SKM-1 (cell line): ENCODE measurements around the gene RITA1.

Source experiments
- DNase-seq: peaks from one replicate; lab custom pipeline; 2025; ENCODE audit not compliant: unreplicated experiment; lab: John Stamatoyannopoulos, UW

The RITA1 gene

DNA sequence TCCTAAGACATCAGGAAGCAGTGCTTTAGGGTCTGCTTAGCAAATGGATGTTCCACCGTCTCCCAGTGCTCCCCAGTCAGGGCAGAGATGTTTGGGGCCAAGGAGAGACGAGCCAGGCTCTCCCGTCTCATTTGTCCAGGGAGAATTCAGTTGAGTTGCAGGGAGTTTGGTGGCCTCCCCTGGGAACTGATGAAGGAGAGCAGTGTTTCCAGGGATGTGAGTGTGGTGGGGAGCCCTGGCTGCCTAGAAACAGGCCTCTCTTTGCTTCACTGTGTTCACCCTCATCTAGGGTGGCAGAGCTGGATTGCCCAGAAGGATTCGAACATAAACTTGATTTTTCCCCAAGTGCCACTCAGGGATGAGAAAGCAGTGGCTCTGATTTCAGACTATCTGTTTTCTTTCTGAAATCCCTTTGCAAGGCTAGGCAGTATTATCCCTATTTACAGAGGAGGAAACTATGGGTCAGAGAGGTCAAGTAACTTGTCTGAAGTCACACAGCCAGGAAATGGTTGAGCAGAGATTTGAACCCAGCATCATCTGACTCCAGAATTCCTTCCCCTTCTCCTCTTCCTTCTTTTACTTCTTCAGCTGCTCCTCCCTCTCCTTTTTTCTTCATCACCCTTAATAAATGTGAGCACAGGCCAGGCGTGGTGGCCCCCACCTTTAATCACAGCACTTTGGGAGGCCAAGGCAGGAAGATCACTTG, 42.3 kb downstream of the RITA1 start:
- DNase-seq, result no peak

DNA sequence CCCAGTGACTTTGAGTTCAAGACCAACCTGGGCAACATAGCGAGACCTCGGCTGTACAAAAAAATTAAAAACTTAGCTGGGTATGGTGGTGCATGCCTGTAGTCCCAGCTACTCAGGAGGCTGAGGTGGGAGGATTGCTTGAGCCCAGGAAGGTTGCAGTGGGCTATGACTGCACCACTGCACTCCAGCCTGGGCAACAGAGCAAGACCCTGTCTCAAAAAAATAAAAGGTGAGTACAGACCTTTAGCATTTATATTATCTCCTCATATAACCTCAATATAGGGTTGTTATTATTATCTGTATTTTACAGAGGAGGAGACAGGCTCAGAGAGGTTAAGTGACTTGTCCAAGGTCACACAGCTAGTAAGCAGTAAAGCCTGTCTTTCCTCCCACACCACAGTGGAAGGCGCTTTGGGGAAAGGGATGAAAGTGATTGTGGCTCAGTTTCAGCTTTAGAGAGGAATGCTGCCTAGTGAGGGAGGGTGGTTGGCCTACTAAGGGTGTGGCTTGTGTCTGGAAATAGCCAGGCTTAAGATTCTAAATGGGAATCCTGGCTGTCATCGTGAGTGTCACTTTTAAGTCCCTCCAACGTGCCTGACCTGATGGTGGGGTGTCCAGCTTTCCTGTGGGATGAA, 43.0 kb downstream of the RITA1 start:
- DNase-seq, result no peak

DNA sequence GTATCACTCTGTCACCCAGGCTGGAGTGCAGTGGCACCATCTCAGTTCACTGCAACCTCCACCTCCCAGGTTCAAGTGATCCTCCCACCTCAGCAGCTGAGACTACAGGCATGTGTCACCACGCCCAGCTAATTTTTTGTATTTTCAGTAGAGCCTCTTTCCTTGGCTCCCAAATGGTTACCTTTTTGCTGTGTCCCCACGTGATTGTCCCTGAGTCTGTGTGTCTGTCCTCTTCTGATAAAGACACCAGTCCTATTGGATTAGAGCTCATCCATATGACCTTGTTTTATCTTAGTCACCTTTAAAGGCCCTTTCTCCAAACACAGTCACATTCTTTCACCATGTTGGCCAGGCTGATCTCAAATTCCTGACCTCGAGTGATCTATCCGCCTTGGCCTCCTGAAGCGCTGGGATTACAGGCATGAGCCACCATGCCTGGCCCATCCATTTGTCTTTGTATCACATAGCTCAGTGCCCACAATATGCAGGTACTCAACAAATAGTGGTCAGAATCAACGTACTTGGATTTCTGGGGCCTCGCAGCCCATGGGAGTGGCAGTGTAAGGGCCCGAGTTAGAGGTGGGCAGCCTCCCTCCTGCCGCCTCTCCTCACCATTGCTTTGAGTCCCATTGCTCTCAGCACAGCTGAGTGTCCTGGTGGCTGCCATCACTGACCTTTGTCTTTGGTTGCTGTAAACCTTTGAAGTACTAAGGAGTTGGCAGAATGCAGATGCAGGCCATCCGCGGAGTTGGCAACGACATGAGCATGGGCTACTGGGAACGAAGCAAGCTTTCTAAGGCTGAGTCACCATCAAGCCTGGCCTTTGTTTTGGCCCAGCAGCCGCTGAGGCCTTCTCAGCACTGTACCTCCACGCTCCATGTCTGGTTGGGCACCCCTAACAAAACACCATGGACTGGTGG, 45.1 kb downstream of the RITA1 start:
- DNase-seq, result no peak

DNA sequence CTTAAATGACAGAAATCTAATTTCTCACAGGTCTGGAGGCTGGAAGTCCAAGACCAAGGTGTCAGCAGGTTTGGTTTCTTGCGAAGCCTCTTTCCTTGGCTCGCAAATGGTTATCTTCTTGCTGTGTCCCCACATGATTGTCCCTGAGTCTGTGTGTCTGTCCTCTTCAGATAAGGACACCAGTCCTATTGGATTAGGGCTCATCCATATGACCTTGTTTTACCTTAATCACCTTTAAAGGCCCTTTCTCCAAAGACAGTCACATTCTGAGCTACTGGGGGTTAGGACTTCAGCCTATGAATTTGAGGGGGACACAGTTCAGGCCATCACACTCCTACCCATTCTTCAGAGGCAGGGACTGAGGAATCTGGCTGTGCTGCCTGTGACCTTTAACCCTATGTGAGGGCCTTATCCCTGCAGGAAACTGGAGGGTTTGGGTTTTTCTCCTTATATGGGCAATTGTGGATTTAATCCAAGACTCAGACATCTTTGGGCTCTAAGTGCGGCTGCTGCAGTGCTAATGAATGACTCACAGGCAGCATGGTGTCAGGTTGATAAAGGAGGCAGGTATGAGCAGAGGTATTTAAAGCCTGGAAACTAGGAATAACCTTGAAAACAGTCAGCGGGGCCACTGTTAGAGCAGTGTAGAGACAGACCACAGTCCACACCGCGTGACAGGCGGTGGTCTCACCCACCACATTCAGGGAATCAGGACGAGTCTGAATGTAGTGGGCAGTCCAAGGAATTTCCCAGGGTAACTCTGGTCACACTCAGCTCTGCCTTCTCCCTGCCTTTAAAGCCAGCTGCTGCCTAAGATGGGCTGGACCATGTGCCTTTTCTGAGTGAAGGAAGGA, 45.9 kb downstream of the RITA1 start:
- DNase-seq, result no peak

DNA sequence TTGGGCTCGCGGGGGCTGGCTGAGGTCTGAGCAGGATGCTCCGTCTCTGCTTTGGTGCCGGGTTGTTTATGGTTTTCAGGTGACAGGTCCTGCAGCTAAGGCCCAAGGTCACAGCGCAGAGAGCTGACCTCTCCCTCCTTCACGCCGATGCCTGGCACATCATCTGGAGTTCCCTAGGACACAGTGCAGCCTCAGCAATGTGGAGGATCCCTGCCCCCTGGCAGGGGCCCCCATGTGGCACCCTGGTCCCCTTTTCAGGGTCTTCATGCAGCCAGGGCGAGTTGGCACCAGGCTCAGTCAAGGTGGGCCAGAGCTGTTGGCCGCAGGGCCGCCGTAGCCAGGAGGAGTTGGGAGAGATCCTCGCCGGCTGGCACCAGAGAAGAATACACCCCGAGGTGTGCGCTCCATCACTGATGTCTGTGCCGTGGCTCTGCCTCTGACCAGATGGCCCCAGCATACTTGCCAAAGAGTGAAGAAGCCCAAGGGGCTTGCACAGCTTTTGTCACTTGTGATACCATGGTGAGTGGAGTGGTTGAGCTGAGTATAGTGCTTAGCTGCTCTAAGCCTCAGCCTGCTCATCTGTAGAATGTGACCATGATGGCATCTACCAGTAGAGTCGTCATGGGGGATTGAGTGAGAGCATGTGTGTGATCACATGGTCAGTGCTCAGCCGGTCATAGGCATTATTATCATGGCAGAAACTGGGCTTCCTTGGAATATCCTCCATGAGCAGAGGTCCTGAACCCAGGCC, 46.7 kb downstream of the RITA1 start:
- DNase-seq, result no peak

DNA sequence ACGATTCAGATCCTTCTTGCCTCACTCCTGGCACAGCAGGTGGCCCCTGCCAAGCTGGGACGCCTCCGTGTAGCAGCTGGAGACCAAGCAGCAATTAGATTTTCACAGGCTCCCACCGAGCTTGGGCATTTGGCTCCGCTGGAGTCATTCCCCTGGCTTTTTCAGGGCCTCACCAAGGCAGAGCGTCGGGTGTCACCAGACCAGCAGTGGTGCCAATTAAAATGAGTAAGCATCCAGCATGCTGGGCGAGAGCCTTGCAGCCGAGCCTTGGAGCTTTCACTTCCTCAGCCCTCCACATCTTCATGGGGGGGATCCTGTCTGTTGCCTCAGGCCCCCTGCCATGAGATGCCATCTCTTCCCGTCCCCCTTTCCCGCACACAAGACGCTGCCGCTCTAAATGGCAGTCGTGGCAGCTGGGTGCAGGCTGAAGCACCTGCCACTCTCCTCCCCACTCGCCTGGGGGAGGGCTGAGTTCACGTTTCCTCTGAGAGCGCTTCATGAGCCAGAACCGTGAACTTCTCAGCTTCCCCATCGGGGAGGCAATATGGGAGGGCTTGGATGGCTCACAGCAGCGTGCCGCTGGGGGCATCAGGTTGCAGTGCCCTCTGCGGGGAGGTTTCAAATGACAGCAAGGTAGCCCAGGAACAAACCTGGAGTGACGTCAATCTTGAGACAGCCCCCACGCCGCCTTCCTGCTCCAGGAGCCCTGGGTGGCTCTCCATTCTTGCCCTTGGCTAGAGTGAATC, 47.5 kb downstream of the RITA1 start:
- no peak for DNase-seq

DNA sequence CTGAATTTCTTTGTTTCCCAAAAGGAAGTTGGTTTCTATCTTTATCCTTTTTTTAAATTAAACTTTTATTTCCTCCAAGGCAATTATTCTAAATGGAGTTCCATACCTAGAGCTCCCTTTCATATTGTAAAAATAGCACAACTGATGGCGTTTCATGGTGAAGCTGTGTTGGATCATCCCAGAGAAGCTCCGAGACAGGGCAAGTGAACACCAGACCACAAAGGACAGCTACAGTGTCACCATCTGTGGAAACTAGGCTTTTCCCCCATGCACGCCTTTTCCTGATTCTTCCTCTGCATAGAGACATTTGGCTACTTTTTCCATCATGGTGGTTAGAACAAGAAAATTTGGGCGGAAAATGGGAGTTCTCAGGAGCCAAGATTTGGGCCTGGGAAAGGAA, 48.4 kb downstream of the RITA1 start:
- DNase-seq, result no peak

DNA sequence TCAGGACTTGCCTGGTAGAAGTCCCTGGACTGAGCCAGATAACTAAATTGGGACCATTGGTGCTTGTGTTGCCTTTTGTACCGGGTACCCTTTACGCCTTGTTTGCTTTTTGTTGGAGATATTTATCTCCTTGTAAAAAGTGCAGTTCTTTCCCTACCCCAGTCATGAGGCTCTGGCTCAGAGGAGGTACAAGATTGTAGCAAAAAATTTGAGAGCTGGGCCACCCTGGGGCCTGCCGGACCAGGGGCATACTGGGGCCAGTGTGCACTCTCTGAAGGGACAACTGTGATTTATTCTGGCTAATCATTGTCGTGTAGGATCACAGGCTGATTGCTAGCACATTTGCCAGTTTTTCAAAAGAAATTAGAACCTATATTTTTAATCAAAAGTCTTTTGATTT, 49.0 kb downstream of the RITA1 start:
- no peak for DNase-seq

DNA sequence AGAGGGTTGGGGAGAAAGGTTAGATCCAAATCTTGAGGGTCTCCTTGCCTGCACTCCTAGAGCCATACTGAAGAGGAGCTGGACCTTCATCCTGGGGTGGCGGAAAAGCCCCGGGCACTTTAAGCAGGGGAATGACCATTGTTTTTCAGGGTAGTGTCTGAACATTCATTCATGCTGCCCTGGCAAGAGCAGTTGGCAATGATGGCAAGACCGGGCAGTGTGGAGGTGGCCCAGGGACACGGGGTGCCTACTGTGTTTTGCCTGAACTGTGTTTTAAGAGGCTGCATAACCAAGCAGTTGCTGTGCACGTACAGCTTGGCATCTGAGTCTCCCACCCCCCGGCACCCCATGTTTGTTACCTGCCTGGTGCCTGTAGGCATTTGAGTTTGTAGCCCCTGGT, 50.5 kb downstream of the RITA1 start:
- no peak for DNase-seq

DNA sequence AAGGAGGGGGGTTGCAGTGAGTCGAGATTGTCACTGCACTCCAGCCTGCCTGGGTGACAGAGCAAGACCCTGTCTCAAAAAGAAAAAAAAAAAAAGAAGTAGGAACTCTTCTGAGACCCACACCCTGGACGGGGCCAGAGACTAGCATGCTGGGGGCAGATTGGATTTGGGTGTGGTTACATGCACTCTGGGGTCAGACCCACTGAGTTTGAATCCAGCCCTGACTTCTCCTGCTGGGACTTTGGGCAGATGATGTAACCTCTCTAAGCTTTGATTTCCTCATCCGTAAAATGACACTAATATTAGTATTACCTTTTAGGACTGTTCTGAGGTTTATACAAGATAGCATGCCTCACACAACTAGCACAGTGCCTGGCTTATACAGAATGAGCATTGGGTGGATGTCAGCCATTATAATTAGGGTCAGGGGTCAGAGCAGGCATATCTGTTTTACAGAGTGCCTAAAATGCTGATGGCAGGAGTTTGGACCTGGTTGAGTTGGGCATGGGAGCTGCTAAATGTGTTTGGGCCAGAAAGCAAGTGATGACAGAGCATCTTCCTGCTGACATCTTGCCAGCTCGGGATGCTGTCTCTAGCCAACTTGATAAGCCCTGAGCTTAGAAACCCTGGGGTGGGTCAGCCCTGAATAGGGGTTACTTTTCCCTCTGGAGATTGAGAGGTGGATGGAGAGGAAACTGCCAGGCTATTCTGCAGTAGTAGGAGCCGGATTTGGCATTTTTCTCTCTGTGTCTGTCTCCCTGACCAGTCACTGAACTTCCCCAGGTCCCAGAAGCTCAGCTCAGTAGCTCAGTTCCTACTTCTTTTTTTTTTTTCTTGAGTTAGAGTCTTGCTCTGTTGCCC, 51.2 kb downstream of the RITA1 start:
- no peak for DNase-seq

DNA sequence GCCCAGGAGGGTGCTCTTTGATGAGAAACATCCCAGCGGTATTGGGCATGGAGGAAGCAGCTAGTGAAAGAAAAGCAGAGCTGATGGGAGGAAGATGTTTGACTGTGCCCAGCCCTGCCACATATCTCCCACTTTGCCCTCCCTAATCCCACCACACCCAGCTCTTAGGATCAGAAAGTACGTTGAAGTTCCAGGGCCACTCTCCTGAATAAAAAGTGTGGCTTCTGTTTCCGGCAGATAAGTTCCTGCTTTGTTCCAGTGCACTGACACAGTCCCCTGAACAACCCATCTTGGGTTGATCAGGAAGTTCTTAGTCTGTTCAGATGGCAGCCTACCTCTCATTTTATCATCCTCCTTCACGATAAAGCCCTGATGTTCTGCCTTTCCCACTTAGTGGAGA, 52.2 kb downstream of the RITA1 start:
- no peak for DNase-seq

DNA sequence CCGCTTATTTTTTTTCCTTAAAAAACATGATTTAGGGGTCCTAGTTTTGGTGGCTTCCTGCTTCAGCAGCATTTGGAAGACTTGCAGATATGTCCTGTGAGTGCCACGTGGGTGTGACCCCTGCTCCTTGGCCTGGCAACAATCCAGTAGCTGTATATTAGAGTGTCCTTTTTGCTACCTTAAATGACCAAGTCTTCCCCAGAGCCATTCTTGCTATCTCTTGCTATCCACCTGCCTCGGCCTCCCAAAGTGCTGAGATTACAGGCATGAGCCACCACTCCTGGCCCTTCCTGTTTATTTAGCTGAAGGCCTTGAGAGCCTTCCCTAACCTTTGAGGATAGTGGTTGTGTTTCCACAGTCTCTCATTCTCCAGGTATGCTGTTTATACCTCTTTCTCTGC, 52.8 kb downstream of the RITA1 start:
- DNase-seq, result no peak

DNA sequence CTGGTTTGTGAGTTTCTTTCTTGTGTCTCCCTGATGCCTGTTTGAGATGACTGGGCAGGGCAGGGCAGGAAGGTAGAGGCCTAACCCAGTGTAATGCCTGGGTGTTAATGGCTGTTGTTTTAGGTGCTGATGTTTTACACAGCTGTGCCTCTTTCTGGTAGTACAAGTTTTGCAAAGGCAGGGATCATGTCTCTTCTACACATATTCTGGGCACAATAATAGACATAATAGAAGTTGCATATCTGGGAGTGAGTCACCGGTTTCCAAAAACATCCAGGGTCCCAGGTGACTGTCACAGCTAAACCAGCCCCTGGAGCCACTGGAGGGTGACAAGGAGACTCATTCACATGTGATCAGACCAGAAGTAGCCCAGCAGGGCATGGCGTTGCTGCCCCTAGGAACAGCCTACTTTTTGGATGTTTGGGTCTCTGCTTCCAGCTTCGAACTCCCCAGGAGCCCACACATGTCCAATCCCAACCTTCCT, 53.8 kb downstream of the RITA1 start:
- DNase-seq, result no peak

DNA sequence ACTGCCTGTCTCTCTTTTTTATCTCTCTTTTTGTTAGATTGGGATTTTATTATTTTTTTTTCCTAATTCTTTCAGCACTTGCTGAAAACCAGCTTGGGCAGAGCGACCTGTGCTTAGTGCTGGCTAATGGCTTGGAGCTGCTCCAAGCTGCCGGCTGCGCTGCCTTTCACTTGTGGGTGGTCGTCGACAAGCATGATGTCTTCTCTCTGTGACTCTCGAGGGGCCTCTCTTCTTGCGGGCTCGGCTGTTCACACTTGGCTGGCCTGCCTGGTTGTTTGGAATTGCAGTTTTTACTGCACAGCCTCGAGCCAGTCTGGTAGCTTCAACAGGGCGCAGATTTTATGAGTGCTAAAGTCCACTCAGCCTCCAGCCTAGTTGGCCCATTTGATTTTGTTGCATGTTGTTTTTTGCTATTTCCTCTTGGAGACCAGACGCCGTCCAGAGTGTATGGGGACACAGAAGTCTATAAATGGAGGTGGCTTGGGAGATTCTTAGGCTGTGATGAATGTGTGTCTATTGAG, 54.4 kb downstream of the RITA1 start:
- DNase-seq, result no peak

DNA sequence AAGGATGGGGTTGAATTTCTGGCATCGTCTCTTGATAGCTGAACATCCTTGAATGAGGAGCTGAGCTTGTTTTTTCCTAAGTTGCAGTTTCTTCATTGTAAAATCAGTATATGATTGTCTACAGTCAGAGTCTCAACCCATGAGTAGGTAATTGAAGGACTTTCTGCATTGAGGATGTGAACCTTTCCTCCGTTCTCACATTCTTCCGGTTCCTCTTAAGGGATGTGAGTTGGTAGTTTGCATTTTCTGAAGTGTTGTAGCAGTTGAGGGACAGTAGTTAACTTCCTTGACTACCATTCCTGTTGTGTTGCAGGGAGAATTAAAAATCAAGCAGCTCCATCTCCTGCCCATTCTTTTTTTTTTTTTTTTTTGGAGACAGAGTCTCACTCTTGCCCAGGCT, 54.9 kb downstream of the RITA1 start:
- DNase-seq, result no peak

DNA sequence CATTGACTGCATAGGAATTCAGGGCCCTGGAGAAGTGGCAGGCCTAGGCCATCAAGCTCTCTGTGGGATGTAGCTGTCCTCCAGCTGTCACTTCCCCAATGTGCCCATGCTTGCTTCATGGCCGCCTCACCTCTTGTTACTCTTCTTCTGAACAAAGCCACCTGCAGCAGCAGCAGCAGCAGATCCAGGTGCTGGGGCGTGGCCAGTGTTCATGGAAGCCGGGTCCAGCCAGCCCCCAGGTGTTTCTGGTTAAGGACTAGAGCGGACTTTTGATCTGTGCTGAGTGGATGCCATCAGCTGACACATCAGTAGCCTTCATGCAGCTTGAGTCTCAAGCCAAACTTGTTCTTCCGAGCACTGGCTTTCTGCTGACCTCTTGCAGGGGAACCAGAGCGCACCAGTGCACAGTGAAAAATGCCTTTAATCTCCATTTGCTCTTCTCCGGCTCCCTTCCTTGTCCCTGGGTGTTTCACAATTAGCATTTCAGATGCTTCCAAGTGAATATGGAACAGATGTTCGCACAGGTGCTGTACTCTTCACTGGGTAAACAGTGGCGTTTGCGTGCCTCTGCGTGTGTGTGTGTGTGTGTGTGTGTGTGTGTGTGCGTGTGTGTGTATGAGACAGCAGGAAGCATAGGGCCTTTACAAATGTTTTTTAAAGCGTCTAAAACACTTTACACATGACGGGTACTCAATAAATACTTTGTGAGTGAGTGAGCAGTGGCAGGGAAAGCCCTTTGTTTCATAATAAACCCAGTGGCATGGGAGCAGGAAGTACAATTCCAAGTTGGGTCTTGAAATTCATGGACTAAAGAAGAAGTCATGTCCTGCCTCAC, 55.9 kb downstream of the RITA1 start:
- no peak for DNase-seq
